GM18499 (cell line): ENCODE data around the gene RAD1.

Experiments used
- ATAC-seq: cut with Tn5 transposase; IDR thresholded peaks from one replicate; pipeline ENCODE4 v1.9.1; 2021; ENCODE audit warnings: moderate number of reproducible peaks; ENCODE audit not compliant: insufficient read depth, unreplicated experiment

Gene RAD1

DNA sequence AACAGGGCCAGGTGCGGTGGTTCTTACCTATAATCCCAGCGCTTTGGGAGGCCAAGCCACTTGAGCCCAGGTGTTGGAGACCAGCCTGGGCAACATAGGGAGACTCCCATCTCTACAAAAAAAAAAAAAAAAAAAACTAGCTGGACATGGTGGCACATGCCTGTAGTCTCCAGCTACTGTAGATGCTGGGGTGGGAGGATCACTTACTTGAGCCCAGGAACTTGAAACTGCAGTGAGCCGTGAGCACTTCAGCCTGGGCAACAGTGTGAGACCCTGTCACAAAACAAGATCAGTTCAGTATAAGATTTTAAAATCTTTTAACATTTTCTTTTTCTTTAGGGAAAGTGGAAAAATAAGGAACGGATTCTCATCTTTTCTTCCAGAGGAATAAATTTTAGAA, 2.7 kb upstream of the RAD1 start:
- no peak for ATAC-seq

DNA sequence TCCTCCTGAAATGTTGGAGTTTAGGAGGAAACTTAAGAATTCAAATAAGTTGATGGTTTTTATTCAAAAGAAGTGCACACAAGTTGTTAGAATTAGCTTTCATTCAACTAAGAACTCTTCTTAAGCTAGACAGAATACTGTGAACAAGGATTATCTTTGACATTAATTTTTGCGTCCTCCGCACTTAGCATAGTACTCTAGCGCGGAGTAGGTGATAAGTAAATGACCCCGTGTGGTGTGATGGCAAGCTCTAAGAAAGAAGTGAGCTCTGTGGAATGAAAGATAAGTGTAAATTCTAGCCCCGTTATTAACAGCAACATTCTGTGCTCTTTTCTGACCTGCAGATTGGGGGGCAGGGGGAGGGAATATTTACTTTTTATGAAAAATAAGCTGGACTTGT, 1.2 kb upstream of the RAD1 start:
- no peak for ATAC-seq

DNA sequence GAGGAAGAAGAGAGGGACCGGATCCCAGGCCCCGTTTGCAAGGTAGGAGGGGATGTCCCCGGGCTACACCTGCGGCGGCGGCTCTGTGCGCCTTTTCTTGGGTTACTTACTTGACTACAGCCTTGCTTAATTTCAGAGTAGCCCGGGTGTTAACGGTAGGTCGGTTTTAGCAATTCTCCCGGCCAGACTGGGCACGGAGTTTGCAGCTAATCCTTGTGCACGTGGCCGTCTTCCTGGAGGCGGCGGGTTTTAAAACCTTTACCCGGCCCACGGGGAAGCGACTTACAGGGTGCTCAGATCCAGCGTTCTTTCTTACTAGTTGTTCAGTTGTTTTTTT, 520 bp upstream of the RAD1 start:
- ATAC-seq, result peak; percentile 1

DNA sequence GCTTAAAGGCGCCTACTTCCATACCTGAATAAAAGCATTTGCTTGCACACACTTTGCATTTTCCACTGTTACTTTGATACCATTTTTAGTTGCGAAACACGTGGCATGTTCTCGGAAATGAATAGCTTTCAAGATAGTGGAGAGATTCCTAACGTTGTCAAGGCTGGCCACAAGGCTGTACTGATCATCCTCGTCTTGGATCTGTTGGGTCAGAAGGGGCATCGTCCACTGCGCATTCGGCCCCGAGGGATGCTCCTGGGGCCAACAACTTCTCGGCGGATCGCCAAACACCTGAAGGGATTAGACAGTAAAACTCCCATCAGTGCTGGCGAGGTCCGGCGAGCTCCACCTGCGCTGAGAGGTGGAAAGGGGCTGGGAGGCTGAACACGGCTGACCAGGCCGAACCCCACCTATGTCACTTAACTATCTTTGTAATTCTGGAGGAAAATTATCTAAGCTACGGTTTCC, 599 bp downstream of the RAD1 start:
- ATAC-seq, result peak; percentile 2

DNA sequence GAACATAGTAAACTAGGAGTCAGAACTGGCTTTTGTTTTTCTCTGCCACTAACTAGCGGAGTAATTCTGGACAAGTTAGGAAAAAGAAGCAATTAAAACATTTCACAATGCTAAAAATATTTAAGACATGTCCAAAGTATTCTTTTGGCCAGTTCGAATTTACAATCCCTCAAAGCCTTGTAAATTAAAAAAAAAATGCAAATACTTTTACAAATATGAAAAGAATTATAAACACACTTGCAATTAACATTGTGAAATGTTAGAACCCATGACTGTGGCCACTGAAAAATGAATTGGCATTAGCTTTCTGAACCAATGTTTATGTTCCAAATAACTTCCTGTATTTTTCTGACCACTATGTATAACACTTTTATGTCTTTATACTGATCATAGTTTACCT, 2.2 kb downstream of the RAD1 start:
- ATAC-seq, result no peak

DNA sequence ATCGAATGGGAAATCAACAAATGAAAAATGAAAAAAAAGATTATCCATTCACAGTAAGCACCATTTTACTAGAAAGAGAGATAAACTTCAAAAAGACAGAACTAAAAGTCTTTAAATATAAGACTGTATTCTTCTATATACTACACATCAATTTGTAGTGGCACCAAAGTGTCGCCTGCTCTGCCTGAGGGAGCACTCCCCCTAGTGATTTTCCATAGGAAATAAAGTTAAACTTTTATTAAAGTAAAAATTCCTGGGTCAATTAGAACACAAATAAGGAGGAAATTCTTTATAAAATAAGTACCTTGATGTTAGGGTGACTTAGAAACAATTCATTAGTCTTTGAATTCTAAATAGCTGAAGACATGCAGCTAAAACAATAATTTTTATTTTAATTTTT, 9.7 kb downstream of the RAD1 start:
- ATAC-seq, result no peak

DNA sequence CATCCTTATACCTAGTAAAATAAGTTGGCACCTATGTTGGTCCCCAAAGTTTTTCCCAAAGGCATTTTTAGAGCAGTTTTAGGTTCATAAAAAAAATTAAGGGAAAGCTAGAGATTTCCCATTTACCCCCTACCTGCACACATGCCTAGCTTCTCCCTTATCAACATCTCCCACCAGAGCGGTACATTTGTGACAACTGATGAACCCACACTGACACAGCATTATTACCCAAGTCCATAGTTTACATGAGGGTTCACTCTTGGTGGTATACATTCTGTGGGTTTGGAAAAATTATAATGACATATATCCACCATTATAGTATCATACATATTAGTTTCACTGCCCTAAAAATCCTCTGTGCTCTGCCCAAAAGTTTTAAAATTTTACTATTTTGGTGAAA, 12.0 kb downstream of the RAD1 start:
- ATAC-seq, result no peak

DNA sequence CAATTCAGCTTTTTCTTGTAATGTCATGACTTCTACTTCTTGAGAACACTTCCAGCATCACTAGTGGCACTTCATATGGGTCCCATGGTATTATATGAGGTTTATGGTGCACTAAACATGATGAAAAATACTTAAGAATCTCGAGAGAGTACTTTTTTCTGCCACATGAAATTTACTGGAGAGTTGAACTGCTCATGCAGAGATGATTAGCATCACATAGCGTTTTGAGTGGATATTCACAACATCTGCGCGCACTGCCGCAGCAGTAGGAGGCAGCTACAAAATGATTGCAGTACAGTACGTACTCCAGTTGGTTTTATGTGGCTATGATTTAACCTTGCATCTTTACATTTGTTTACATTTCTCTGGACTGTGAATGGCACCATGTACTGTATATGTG, 14.7 kb downstream of the RAD1 start:
- ATAC-seq, result no peak

DNA sequence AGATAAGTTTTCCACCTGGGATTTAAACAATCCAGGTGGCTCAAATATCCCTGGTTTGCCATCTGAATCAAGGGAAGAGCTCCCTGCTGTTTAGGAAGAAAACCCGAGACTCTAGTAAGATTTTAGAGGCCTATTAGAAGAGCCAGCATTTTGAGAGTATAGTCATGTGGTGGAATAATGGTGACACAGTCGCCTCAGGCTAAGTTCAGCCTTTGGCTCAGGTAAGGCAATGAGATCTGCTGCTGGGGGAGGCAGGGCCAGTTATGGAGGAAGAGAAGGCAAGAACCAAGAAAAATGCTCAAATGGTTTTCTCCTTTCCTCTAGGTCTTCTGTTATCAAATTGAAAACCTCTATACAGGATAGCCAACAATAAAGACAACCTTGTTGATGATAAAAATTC, 16.2 kb downstream of the RAD1 start:
- ATAC-seq, result no peak

DNA sequence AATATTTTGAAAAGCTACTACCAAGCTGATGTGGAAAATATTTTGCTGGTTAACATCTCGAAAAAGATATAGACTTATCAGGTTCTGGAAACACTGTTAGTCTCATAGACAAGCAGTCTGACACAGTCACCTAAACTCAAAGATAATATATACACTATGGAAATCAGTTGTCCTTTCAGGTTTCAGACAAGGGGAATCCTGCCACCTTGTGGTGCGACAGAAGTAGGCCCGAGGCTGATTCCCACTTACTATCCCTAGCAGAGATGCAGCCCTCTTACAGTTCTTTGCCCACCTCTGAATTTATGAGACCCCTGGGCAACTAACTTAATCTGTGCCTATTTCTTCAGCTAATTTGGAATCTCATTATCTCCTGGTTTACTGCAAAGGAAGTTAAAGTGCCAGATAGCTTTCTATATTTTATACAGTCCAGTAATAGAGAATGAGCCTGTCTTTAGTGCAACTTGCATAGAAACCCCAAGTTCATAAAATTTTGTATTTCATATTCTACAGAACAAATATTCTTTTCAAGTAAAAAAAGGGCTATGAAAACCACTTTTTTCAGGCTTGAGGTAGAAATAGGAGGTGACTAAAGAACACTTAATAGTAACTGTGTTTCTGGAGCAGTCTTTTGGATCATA, 16.9 kb downstream of the RAD1 start:
- ATAC-seq, result no peak

DNA sequence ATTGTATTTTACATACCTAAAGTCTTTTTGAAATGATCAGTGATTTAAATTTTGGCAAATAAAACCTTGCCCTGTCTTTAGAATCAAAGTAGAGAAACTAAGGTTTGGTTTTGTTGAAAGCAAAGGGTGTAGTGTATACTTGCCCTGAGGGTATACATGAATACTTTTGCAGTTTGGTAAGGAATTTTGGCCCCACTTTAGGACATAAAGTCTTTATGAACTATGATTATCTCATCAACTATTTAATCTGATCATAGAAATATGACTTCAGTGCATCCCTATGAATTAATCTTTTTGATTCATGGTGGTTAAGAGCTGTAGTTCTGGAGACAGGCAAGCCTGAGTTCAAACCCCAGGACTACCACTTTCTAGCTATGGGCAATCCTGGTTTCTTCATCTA, 17.7 kb downstream of the RAD1 start:
- ATAC-seq, result no peak

DNA sequence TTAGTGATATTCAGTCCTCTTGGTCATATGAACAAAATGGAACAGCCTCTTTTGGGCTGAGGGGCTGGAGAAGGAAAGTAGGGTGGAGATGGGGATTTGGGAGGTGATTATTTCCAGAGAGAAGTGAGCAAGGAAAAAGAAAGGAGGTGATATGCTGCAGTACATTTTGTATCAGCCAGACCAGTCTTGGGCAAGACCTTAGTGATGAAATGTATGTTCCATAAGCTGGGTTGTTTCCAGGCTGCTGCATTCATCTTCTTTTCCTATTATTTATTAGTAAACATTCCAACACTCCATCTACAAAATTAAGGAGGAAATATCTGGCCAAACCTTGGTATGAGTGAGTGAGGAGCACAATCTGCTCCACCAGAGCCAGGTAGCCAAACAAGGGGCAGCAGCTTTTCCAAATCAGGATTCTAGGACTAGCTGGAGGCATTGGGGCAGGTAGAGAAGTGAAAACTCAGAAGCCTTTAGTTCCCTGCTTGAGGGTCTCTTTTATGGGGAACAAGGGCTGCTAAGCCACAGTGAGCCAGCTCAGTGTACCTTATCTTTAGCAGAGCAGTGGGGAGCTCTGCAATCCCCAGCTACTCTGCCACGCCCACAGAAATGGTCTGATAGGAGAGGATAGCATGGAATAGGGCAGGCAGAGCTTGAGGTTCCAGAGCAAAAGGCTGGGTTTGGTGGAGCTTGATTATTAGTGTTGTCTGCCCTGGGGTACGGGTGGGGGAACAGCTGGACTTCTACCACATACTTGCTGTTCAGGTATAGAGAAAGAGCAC, 19.5 kb downstream of the RAD1 start:
- ATAC-seq, result no peak

DNA sequence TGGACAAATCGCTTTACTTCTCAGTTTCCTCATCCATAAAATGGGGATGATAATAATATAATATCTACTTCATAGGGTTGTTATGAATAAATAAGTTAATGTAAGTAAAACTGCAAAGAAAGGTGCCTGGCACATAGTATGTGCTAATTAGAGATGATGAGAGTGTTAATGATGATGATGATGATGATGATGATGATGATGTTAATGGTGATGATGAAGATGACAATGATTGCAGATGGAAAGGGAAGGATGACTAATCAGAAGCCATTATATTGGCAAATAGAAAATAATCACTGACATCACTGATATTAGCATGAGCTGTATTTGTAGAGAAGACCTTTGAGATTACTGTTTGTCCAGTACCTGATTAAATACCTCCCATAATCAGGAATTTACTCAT, 20.6 kb downstream of the RAD1 start:
- no peak for ATAC-seq

DNA sequence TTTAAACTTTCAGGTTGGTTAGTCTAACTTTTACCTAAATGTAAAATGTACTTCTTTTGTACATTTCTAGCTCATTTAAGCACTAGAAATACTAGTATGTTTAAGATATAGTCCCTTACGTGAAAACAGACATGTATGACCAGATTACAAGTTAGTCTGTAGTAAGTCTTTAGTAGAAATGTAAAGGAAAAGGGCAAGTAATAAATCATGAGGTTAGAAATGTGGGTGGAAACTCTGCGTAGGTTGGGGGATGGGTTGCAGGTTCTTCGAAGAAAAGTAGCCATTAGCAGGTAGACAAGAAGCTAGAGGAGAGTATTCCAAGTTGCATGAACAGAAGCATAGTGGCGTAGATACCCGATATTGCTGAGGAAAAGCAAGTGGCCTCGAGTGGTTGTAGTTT, 22.9 kb downstream of the RAD1 start:
- no peak for ATAC-seq

DNA sequence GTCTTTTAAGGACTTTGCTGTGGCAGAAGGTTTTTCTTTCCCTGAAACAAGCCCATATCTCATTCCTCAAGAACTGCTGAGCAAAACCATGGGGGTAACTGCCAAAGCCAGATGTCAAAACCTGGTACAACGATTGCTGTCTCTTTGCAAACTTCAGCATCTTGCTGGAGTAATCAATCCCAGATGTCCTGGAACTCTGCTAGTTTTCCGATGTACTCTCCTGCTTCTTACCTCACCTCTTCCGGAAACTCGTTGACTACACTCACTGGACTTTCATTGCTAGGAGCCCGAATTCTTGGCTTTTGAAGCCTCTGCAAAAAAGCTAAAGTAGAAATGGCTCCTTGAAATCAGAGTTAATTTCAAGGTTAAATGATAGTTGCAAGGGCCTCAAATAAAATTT, 23.3 kb downstream of the RAD1 start:
- no peak for ATAC-seq

DNA sequence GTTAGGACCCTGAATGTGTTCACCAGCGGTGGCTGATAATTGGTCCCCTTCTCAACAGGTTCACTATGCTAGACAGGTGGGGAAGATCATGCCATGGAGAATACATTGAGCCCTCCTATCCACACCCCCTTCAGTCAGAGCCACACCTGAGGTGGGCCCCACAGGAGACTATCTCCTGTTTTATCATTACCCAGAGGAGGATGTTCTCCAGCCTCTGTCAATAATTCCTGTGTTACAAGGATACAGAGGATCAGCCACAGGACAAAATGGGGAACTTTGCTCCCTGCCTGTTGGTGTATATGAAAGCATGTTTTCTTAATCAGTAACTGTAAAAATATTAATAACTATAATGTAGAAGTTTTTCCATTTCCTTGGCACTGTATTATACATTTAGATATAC, 25.9 kb downstream of the RAD1 start:
- no peak for ATAC-seq

DNA sequence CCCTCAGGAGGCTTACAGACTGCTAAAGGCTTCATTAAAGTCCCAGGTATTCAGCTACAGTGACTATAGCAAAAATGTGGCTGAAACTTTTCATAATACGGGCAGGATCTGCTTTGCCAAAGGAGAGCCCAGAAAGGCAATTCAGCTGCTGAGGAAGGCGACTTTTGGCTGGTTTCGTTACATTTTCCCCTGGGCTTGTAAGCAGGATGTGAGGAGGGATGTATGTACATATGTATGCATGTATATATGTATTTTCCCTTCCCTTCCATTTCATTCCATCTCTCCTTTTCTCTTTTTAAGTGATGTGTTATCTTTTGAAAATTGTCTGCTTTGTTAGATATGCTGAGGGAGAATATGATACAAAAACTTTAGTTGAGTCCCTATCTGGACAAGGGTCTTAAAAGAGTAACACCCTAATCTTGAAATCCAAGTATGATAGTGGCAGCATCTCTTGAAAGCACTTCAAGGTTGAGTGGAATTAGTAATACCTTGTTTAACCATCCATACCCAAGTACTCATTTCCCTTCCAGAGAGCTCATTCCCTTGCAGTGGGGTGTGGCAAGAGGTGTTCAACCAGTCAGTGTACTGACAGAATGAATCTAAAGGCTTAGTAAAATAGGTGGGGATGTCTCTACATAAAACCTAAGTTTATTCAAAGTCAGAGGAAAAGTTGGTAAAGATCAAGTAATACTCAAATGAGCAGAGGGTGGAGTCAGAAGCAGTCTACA, 28.7 kb downstream of the RAD1 start:
- ATAC-seq, result no peak

DNA sequence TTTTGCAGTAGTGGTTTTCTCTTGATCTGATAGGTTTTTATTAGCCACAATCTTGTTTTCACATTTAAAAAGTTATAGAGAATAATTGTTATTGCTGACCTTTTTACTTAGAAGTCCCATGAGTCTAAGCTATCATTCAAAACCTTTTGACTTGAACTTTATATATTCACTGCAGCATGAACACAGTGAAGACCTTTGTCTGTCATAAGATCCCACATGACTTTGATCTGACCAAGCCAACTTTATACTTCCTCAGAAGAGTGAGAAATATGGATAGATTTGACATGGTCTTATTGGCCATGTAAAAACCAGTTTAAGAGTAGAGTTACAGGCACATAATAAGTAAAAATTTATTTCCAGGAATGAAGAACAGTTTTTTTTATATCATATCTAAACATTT, 34.1 kb downstream of the RAD1 start:
- ATAC-seq, result no peak

DNA sequence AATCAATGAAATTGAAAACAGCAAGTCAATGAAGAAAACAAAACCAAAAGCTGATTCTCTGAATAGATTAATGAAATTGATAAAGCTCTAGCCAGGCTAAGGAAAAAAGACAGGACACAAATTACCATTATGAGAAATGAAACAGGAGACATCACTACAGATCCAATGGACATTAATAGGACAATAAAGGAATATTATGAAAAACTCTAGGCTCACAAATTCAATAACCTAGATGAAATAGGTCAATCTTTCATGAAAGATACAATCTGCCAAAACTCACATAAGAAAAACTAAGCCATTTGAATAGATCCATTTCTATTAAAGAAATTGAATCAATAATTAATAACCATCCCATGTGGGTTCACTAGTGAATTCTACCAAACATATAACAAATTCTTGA, 39.0 kb downstream of the RAD1 start:
- ATAC-seq, result no peak

DNA sequence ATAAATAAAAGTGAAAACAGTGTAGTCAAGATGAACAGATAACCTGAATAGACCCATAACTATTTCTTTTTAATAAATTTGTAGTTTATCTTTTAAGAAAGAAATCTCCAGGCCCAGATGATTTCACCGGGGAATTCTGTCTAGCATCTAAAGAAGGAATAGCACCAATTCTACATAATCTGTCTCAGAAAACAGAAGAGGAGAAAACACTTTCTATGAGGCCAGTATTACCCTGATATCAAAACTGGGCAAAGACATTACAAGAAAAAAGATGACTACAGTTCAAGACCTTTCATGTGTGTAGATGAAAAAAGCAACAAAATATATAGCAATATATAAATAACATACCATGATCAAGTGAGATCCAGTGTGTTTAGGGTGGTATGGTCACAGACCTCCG, 44.9 kb downstream of the RAD1 start:
- no peak for ATAC-seq

DNA sequence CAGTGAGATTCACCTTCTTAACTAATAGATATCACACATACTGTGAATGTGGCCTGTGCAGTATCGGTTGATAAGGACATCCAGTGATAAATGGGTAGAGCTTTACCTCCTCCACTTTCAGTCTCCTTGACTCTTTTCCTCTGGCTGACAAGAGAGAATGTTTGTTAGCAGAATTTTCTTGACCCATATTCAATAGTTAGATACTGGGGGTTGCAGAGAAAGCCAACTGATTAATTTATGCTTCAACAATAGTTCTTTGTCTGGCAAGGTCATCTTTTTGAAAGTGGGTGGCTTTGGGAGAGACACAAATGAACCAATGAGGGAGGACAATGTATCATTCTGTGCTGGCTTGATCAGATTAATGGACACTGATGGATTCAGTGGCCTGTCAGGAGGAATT, 46.0 kb downstream of the RAD1 start:
- ATAC-seq, result no peak

DNA sequence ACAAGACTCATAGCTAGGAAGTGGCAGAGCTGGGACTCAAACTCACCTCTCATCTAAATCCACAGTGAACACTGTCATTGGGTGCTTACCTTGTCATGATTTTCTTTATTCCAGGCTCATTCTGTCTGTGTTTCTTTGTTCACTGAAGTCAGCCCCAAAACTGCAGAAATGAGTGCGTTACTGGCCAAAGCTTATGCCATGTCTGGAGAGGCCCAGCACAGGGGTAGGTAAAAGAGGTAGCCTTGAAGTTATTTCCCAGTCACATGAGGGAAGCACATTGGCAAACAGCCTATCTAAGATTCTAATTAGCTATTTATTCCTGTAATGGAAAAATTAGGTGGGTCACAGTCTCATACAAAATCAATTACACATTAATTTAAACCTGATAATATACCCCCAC, 46.5 kb downstream of the RAD1 start:
- ATAC-seq, result no peak
